HepG2 (cell line): ENCODE data around the gene VAV2. TPM values are rescaled to one million over a fixed set of nuclear protein-coding genes. Genes with fewer than 3 reads are reported as not detected.

Experiments used
- ATF7 ChIP-seq, 2 experiments: fragments of 450-650 bp in 1 of 2; sonication (generic) in 1 of 2; formaldehyde crosslinking in 1 of 2; IDR thresholded peaks; 2 replicates each; pipeline versions ENCODE4 v1.4.0 to v1.6.1; 2016 to 2020; ENCODE audit warnings: antibody characterized with exemption in 1 of 2, mild to moderate bottlenecking in 1 of 2, missing genetic modification reagents in 1 of 2
- DZIP1 ChIP-seq: sonication (generic); formaldehyde crosslinking; IDR thresholded peaks from 2 replicates; pipeline ENCODE4 v1.5.0; 2020; ENCODE audit warnings: mild to moderate bottlenecking, missing genetic modification reagents
- E2F5 ChIP-seq: sonication (generic); formaldehyde crosslinking; conservative IDR thresholded peaks from 2 replicates; pipeline ENCODE4 v1.4.0; 2020; ENCODE audit warnings: missing genetic modification reagents
- EEA1 ChIP-seq: sonication (generic); formaldehyde crosslinking; IDR thresholded peaks from 2 replicates; pipeline ENCODE4 v1.5.1; 2020; ENCODE audit warnings: mild to moderate bottlenecking, missing genetic modification reagents, borderline replicate concordance
- HMG20B ChIP-seq: conservative IDR thresholded peaks from 2 replicates; pipeline ENCODE4 v1.6.1; 2016; ENCODE audit warnings: missing genetic modification reagents, missing compliant biosample characterization
- KDM6A ChIP-seq: IDR thresholded peaks from 2 replicates; pipeline ENCODE4 v1.6.1; 2016; ENCODE audit warnings: low read depth
- PRPF4 ChIP-seq: fragments of 200-400 bp; formaldehyde crosslinking; IDR thresholded peaks from 2 replicates; pipeline ENCODE4 v1.6.1; 2016; ENCODE audit warnings: low read length, low read depth; ENCODE audit not compliant: poor library complexity, severe bottlenecking
- SNAPC2 ChIP-seq: sonication (generic); formaldehyde crosslinking; IDR thresholded peaks from 2 replicates; pipeline ENCODE4 v1.8.1; 2022; ENCODE audit warnings: mild to moderate bottlenecking, missing genetic modification reagents
- SYNCRIP ChIP-seq: fragments of 200-400 bp; formaldehyde crosslinking; IDR thresholded peaks from 2 replicates; pipeline ENCODE4 v1.6.1; 2018; ENCODE audit warnings: mild to moderate bottlenecking, low read depth, low read length; ENCODE audit not compliant: insufficient read depth
- TEF ChIP-seq: sonication (generic); formaldehyde crosslinking; IDR thresholded peaks from 2 replicates; pipeline ENCODE4 v1.5.0; 2020; ENCODE audit warnings: missing genetic modification reagents
- ZBTB20 ChIP-seq: sonication (generic); formaldehyde crosslinking; IDR thresholded peaks from 2 replicates; pipeline ENCODE4 v1.8.1; 2023; ENCODE audit warnings: missing genetic modification reagents, low read depth, mild to moderate bottlenecking, borderline replicate concordance
- ZC3H4 ChIP-seq: sonication (generic); formaldehyde crosslinking; IDR thresholded peaks from 2 replicates; pipeline ENCODE4 v1.4.0; 2020; ENCODE audit warnings: missing genetic modification reagents, borderline replicate concordance
- ZMAT5 ChIP-seq: sonication (generic); formaldehyde crosslinking; IDR thresholded peaks from 2 replicates; pipeline ENCODE4 v1.5.0; 2020; ENCODE audit warnings: mild to moderate bottlenecking, low read depth, missing genetic modification reagents, borderline replicate concordance
- ZNF292 ChIP-seq: sonication (generic); formaldehyde crosslinking; IDR thresholded peaks from 2 replicates; pipeline ENCODE4 v1.8.1; 2022; ENCODE audit warnings: mild to moderate bottlenecking, low read depth, missing genetic modification reagents, borderline replicate concordance
- ZNF574 ChIP-seq: sonication (generic); formaldehyde crosslinking; IDR thresholded peaks from 2 replicates; pipeline ENCODE4 v1.4.0; 2020; ENCODE audit warnings: missing genetic modification reagents
- ZNF605 ChIP-seq: sonication (generic); formaldehyde crosslinking; IDR thresholded peaks from 2 replicates; pipeline ENCODE4 v1.8.0; 2022; ENCODE audit warnings: mild to moderate bottlenecking, missing genetic modification reagents
- ZNF644 ChIP-seq: IDR thresholded peaks from 2 replicates; pipeline ENCODE4 v1.6.1; 2016; ENCODE audit warnings: low read depth
- polyA plus RNA-seq, 8 experiments: library from polyadenylated mRNA; depleted of rRNA in 3 of 8; stranded (reverse) in 7 of 8; unstranded in 1 of 8; fragments of >200 nt; fragmentation: Illumina TruSeq in 4 of 8; extraction: Trizol in 4 of 8; gene quantifications; 2 replicates each; pipeline versions ENCODE4 v1.2.1 to v1.2.3, GENCODE V29; 2011 to 2016; ENCODE audit warnings: low read depth in 4 of 8, missing spikeins in 1 of 8, mixed read lengths in 1 of 8; ENCODE audit not compliant: insufficient read depth in 1 of 8
- total RNA-seq, 5 experiments: library from RNA; depleted of rRNA; stranded (reverse); fragments of >200 nt; fragmentation: Illumina TruSeq; extraction: Trizol; gene quantifications; 2 replicates each; pipeline ENCODE4 v1.2.3, GENCODE V29; 2016; ENCODE audit warnings: low read depth in 1 of 5
- TF ChIP-seq, protein P1 (sequence below): sonication (generic); formaldehyde crosslinking; IDR thresholded peaks from 2 replicates; pipeline ENCODE4 v1.4.0; 2020; ENCODE audit warnings: missing genetic modification reagents
- TF ChIP-seq, protein P2 (sequence below): sonication (generic); formaldehyde crosslinking; IDR thresholded peaks from 2 replicates; pipeline ENCODE4 v1.4.0; 2020; ENCODE audit warnings: missing genetic modification reagents, mild to moderate bottlenecking, borderline replicate concordance

VAV2 gene
- total and polyA plus RNA-seq, 2 of the 13 experiments (the other 11 are each of a cell fraction or from before 2014, with no cell fraction given), result 22.5 to 22.9 TPM

DNA sequence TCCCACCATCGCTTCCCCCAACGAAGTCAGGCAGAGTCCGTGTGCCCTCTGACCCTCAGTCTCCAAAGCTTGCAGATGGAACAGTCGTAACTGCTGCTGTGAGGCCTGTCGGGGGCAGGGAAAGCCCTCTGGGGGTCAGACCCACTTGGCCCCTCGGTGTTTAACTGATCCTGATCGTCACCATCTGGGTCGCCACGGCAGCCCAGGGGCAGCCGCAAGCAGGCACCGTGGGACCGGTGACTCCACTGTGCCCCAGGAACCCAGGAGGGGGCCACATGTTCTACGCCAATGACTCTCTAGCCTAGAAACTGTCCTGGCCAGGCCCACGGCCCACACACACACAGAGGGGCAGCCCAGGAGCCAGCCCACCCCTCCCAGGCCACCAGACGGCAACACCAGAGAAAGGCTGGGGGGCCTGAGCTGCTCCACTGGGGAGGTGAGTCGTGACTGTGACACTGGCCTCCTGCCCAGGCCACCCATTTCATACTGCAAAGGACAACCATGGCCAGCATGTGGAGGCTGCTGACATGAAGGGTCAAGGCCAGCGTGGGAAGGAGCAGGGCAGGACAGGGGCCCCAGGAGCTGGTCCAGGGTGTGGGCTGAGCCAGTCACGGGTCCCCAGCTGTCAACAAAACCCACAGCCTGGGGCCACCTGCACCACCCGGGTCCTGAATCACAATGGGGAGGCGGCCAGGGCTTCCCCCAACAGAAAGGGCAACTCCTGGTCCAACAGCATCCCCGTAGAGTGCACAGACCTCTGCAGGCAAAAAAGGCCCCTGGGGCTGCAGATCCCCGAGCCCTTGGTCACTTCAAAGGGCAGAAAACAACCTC is 20.8 kb downstream of the VAV2 start (continued):
- TF ChIP-seq, protein P1, sequence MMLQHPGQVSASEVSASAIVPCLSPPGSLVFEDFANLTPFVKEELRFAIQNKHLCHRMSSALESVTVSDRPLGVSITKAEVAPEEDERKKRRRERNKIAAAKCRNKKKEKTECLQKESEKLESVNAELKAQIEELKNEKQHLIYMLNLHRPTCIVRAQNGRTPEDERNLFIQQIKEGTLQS, result no peak
- TF ChIP-seq HMG20B (CRISPR knock-in tag), result no peak
- no peak for TF ChIP-seq ZC3H4 (CRISPR knock-in tag)
- TF ChIP-seq TEF (CRISPR knock-in tag), result no peak
- no peak for TF ChIP-seq KDM6A
- no peak for TF ChIP-seq EEA1 (CRISPR knock-in tag)
- no peak for TF ChIP-seq DZIP1
- TF ChIP-seq ZNF574, result no peak; the same call in 1 of the 2 replicates
- no peak for TF ChIP-seq ZBTB20
- no peak for TF ChIP-seq ZMAT5 (CRISPR knock-in tag)
- no peak for TF ChIP-seq SYNCRIP
- TF ChIP-seq ATF7 (IDR thresholded peaks at IDR 0.05), result no peak
- TF ChIP-seq ATF7 (CRISPR knock-in tag; IDR thresholded peaks at IDR 0.05), result no peak
- TF ChIP-seq E2F5 (CRISPR knock-in tag), result no peak
- no peak for TF ChIP-seq PRPF4
- no peak for TF ChIP-seq ZNF292
- TF ChIP-seq ZNF605, result no peak
- TF ChIP-seq, protein P2, sequence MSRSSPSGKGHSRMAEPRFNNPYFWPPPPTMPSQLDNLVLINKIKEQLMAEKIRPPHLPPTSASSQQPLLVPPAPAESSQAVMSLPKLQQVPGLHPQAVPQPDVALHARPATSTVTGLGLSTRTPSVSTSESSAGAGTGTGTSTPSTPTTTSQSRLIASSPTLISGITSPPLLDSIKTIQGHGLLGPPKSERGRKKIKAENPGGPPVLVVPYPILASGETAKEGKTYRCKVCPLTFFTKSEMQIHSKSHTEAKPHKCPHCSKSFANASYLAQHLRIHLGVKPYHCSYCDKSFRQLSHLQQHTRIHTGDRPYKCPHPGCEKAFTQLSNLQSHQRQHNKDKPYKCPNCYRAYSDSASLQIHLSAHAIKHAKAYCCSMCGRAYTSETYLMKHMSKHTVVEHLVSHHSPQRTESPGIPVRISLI (CRISPR knock-in tag), result no peak
- TF ChIP-seq ZNF644 (CRISPR knock-in tag), result 0 out of 2 replicates have a peak, but pooled peaks have one; percentile 11
- no peak for TF ChIP-seq SNAPC2
